Measurements from ENCODE around the gene C6orf62.
"Not testable (repeated sequence)": the region's sequence is repeated elsewhere in the genome, so short reads cannot be mapped to it uniquely, and the experiment has no call there.

Gene C6orf62

DNA sequence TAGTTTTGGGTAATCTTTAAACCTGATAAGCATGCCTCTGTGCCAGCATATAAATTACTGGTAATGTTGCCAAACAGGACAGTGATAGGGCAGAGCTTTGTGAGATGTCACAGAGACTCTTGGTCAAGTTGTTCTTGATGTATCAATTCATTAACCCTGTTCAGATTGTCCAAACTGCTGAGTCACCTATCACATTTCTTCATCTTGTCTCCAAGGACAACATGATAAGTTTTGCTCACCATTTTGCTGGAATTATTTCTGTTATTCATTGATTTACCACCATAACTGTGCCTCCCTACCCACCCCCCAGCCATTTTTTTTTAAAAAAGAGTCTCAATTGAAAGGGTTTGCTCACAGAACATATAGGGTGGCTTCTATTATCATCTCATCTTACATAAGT is 36.3 kb upstream of the C6orf62 start:
- no peak for DNase-seq (ENCODE audit: low read depth in 1 of 2, low spot score in 1 of 2)
- no peak overlapping the region for H3K4me3 ChIP-seq (replicated peaks; ENCODE audit: insufficient read depth, low read length)
- no peak overlapping the region for H3K27ac ChIP-seq (replicated peaks)
- no peaks in the 10 kb centered on the region for H3K27me3 ChIP-seq (ENCODE audit: insufficient read depth, poor library complexity, severe bottlenecking)
- TF ChIP-seq, protein P1, sequence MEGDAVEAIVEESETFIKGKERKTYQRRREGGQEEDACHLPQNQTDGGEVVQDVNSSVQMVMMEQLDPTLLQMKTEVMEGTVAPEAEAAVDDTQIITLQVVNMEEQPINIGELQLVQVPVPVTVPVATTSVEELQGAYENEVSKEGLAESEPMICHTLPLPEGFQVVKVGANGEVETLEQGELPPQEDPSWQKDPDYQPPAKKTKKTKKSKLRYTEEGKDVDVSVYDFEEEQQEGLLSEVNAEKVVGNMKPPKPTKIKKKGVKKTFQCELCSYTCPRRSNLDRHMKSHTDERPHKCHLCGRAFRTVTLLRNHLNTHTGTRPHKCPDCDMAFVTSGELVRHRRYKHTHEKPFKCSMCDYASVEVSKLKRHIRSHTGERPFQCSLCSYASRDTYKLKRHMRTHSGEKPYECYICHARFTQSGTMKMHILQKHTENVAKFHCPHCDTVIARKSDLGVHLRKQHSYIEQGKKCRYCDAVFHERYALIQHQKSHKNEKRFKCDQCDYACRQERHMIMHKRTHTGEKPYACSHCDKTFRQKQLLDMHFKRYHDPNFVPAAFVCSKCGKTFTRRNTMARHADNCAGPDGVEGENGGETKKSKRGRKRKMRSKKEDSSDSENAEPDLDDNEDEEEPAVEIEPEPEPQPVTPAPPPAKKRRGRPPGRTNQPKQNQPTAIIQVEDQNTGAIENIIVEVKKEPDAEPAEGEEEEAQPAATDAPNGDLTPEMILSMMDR (IDR thresholded peaks at IDR 0.05; ENCODE audit: insufficient read depth, low read length) = no peak
- TF ChIP-seq, protein P2, sequence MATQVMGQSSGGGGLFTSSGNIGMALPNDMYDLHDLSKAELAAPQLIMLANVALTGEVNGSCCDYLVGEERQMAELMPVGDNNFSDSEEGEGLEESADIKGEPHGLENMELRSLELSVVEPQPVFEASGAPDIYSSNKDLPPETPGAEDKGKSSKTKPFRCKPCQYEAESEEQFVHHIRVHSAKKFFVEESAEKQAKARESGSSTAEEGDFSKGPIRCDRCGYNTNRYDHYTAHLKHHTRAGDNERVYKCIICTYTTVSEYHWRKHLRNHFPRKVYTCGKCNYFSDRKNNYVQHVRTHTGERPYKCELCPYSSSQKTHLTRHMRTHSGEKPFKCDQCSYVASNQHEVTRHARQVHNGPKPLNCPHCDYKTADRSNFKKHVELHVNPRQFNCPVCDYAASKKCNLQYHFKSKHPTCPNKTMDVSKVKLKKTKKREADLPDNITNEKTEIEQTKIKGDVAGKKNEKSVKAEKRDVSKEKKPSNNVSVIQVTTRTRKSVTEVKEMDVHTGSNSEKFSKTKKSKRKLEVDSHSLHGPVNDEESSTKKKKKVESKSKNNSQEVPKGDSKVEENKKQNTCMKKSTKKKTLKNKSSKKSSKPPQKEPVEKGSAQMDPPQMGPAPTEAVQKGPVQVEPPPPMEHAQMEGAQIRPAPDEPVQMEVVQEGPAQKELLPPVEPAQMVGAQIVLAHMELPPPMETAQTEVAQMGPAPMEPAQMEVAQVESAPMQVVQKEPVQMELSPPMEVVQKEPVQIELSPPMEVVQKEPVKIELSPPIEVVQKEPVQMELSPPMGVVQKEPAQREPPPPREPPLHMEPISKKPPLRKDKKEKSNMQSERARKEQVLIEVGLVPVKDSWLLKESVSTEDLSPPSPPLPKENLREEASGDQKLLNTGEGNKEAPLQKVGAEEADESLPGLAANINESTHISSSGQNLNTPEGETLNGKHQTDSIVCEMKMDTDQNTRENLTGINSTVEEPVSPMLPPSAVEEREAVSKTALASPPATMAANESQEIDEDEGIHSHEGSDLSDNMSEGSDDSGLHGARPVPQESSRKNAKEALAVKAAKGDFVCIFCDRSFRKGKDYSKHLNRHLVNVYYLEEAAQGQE (IDR thresholded peaks at IDR 0.05; ENCODE audit: insufficient replicate concordance, low read depth) = no peak
- no peak for TF ChIP-seq GABPA (IDR thresholded peaks at IDR 0.05; ENCODE audit: low read depth)
- TF ChIP-seq POLR2AphosphoS5 (IDR thresholded peaks at IDR 0.05; ENCODE audit: low read depth) = no peak
- TF ChIP-seq SPI1 (IDR thresholded peaks at IDR 0.05; ENCODE audit: borderline replicate concordance, low read depth) = no peak

DNA sequence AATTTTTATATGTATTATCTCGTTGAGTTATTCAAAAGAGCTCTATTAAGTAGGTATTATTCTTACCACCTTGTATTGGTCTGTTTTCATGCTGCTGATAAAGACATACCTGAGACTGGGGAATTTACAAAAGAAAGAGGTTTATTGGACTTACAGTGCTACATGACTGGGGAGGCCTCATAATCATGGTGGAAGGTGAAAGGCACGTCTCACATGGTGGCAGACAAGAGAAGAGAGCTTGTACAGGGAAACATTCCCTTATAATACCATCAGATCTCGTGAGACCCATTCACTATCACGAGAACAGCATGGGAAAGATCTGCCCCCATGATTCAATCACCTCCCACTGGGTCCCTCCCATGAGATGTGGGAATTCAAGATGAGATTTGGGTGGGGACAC is 35.4 kb upstream of the C6orf62 start:
- not testable (repeated sequence) for H3K27ac ChIP-seq (replicated peaks); H3K27me3 ChIP-seq (ENCODE audit: insufficient read depth, poor library complexity, severe bottlenecking); H3K4me3 ChIP-seq (replicated peaks; ENCODE audit: insufficient read depth, low read length); DNase-seq (ENCODE audit: low read depth in 1 of 2, low spot score in 1 of 2)

DNA sequence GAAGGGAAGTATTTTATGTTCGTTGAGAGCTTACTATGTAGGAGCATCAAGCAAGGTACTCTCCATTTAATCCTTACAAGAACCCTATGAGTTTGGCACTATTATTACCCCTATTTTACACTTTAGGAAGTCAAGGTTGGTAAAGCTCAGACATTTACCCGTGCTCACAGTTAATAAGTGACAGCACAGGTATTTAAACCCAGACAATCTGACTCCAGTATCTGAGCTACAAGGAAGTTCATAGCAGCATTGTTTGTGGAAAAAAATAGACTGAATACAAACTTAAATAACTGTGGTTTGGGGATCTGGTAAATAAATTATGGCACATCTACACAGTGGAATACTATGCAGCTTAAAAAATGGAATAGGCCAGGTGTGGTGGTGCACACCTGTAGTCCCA is 34.6 kb upstream of the C6orf62 start:
- no peak for DNase-seq (ENCODE audit: low read depth in 1 of 2, low spot score in 1 of 2)
- Histone ChIP-seq H3K27ac (replicated peaks) (no peak overlapping the region), H3K4me3 (replicated peaks; ENCODE audit: insufficient read depth, low read length) (no peak overlapping the region), H3K27me3 (ENCODE audit: insufficient read depth, poor library complexity, severe bottlenecking) (no peaks in the 10 kb centered on the region)
- TF ChIP-seq SPI1 (IDR thresholded peaks at IDR 0.05; ENCODE audit: borderline replicate concordance, low read depth) (no peak), POLR2AphosphoS5 (IDR thresholded peaks at IDR 0.05; ENCODE audit: low read depth) (no peak)
- TF ChIP-seq, protein P1 (IDR thresholded peaks at IDR 0.05; ENCODE audit: insufficient read depth, low read length) = no peak
- TF ChIP-seq, protein P2 (IDR thresholded peaks at IDR 0.05; ENCODE audit: insufficient replicate concordance, low read depth) = no peak

DNA sequence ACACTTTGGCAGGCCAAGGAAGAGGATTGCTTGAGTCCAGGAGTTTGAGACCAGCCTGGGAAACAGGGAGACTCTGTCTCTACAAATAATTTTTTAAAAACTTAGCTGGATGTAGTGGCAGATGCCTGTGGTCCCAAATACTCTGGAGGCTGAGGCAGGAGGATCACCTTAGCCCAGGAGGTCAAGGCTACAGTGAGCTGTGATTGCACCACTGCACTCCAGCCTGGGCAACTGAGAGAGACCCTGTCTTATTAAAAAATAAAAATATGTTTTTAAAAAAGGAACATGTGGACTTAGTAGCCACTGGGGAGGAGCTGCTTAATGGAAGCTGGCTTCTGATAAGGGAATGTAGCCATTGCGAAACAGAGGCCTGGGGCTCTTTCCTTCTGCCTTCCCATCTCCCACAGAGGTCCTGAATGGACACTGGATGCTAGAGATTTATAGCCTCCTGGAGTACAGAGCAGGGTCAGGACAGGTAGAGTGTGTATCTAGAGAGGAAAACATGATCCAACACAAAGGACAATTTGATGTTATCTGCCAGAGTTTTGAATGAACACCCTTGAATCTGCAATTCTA is 34.1 kb upstream of the C6orf62 start:
- Histone ChIP-seq H3K27ac (replicated peaks) (no peak overlapping the region), H3K4me3 (replicated peaks; ENCODE audit: insufficient read depth, low read length) (no peak overlapping the region), H3K27me3 (ENCODE audit: insufficient read depth, poor library complexity, severe bottlenecking) (no peaks in the 10 kb centered on the region)
- DNase-seq (ENCODE audit: low read depth in 1 of 2, low spot score in 1 of 2) = no peak
- TF ChIP-seq GABPA (IDR thresholded peaks at IDR 0.05; ENCODE audit: low read depth) = no peak

DNA sequence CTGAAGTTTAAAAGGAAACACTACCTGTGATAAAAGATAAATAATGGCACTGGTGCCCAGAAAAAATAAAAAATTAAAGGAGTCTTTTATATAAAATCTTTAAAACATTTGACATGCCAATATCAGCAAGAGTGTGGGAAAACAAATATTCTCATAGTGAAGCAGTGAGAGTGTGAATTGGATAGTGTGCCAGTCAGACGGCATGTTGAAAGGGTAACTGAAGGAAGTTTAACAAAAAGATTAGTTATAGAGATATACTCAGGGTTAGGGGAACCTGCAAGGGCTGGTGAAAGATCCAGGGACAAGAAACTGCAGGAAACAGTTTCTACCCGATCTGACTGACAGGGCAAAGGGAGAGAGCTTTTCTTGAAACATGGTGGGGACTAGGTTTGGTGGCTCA is 33.5 kb upstream of the C6orf62 start:
- Histone ChIP-seq H3K4me3 (replicated peaks; ENCODE audit: insufficient read depth, low read length) (no peak overlapping the region), H3K27ac (replicated peaks) (no peak overlapping the region), H3K27me3 (ENCODE audit: insufficient read depth, poor library complexity, severe bottlenecking) (no peaks in the 10 kb centered on the region)
- no peak for DNase-seq (ENCODE audit: low read depth in 1 of 2, low spot score in 1 of 2)
- TF ChIP-seq, protein P2 (IDR thresholded peaks at IDR 0.05; ENCODE audit: insufficient replicate concordance, low read depth) = no peak
- TF ChIP-seq GABPA (IDR thresholded peaks at IDR 0.05; ENCODE audit: low read depth) (no peak), POLR2AphosphoS5 (IDR thresholded peaks at IDR 0.05; ENCODE audit: low read depth) (no peak), SPI1 (IDR thresholded peaks at IDR 0.05; ENCODE audit: borderline replicate concordance, low read depth) (no peak)
- TF ChIP-seq, protein P1 (IDR thresholded peaks at IDR 0.05; ENCODE audit: insufficient read depth, low read length) = no peak

DNA sequence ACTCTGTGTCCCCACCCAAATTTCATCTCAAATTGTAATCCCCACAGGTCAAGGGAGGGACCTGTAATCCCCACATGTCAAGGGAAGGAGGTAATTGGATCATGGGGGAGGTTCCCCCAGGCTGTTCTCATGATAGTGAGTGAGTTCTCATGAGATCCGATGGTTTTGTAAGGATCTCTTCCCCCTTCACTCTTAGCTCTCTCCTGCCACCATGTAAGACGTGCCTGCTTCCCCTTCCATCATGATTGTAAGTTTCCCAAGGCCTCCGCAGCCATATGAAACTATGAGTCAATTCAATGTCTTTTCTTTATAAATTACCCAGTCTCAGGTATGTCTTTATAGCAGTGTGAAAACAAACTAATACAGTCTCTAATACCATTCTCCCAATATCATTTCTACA is 31.9 kb upstream of the C6orf62 start:
- H3K4me3 ChIP-seq (replicated peaks; ENCODE audit: insufficient read depth, low read length); H3K27ac ChIP-seq (replicated peaks); DNase-seq (ENCODE audit: low read depth in 1 of 2, low spot score in 1 of 2); H3K27me3 ChIP-seq (ENCODE audit: insufficient read depth, poor library complexity, severe bottlenecking): not testable (repeated sequence)

All from HL-60 (cell line).